SK-N-SH treated with all-trans-retinoic acid at 6 μM for 48 hours (cell line): Measurements from ENCODE around the gene C9.

ENCODE experiments used
- ATAC-seq: fragments of 200-7000 bp; cut with Tn5 transposase; 3 replicates; pipeline ENCODE4 v1.9.1; 2020; ENCODE audit warnings: mild to moderate bottlenecking, moderate library complexity
- ARNTL ChIP-seq: fragments of 450-650 bp; formaldehyde crosslinking; IDR thresholded peaks from 2 replicates; pipeline ENCODE4 v1.5.0; 2020; ENCODE audit warnings: low read depth, mild to moderate bottlenecking, moderate library complexity, borderline replicate concordance
- BACH2 ChIP-seq: fragments of 250-450 bp; sonication (Bioruptor Pico); IDR thresholded peaks from 2 replicates; pipeline ENCODE4 v1.9.0; 2021; ENCODE audit warnings: mild to moderate bottlenecking, borderline replicate concordance
- CREB5 ChIP-seq: fragments of 250-450 bp; sonication (Bioruptor Pico); IDR thresholded peaks from 2 replicates; pipeline ENCODE4 v1.5.1; 2020; ENCODE audit warnings: low read depth, mild to moderate bottlenecking, moderate library complexity
- CSRNP3 ChIP-seq: fragments of 250-450 bp; sonication (Bioruptor Pico); IDR thresholded peaks from 2 replicates; pipeline ENCODE4 v1.5.1; 2021; ENCODE audit warnings: mild to moderate bottlenecking, moderate library complexity
- ESRRG ChIP-seq: fragments of 250-450 bp; sonication (Bioruptor Pico); IDR thresholded peaks from 2 replicates; pipeline ENCODE4 v1.6.1; 2021; ENCODE audit warnings: mild to moderate bottlenecking
- GLIS3 ChIP-seq: fragments of 250-450 bp; sonication (Bioruptor Pico); IDR thresholded peaks from 2 replicates; pipeline ENCODE4 v1.5.0; 2020; ENCODE audit warnings: mild to moderate bottlenecking, moderate library complexity
- ISL1 ChIP-seq: fragments of 250-450 bp; sonication (Bioruptor Pico); IDR thresholded peaks from 2 replicates; pipeline ENCODE4 v2.1.2; 2022; ENCODE audit warnings: mild to moderate bottlenecking, moderate library complexity
- OSR1 ChIP-seq: fragments of 250-450 bp; sonication (Bioruptor Pico); IDR thresholded peaks from 2 replicates; pipeline ENCODE4 v1.8.0; 2022; ENCODE audit warnings: moderate library complexity, mild to moderate bottlenecking, inconsistent platforms
- POU6F1 ChIP-seq: fragments of 250-450 bp; sonication (Bioruptor Pico); IDR thresholded peaks from 2 replicates; pipeline ENCODE4 v1.8.0; 2021; ENCODE audit warnings: low read depth, mild to moderate bottlenecking, moderate library complexity, borderline replicate concordance
- PPARA ChIP-seq: fragments of 250-450 bp; sonication (Bioruptor Pico); IDR thresholded peaks from 2 replicates; pipeline ENCODE4 v1.5.0; 2020; ENCODE audit warnings: mild to moderate bottlenecking, borderline replicate concordance
- TCF4 ChIP-seq: fragments of 250-450 bp; sonication (Bioruptor Pico); IDR thresholded peaks from 2 replicates; pipeline ENCODE4 v1.8.0; 2021; ENCODE audit warnings: mild to moderate bottlenecking, moderate library complexity, borderline replicate concordance
- TOX ChIP-seq: fragments of 250-450 bp; sonication (Bioruptor Pico); IDR thresholded peaks from 2 replicates; pipeline ENCODE4 v1.8.0; 2021; ENCODE audit warnings: mild to moderate bottlenecking, moderate library complexity, borderline replicate concordance
- TSHZ2 ChIP-seq: fragments of 250-450 bp; sonication (Bioruptor Pico); IDR thresholded peaks from 2 replicates; pipeline ENCODE4 v1.5.0; 2020; ENCODE audit warnings: mild to moderate bottlenecking, moderate library complexity
- ZC3H10 ChIP-seq: fragments of 250-450 bp; sonication (Bioruptor Pico); IDR thresholded peaks from 2 replicates; pipeline ENCODE4 v1.5.1; 2021; ENCODE audit warnings: mild to moderate bottlenecking, moderate library complexity
- ZFP3 ChIP-seq: fragments of 250-450 bp; sonication (Bioruptor Pico); IDR thresholded peaks from 2 replicates; pipeline ENCODE4 v1.5.0; 2020; ENCODE audit warnings: mild to moderate bottlenecking, moderate library complexity
- ZFP30 ChIP-seq: fragments of 450-650 bp; formaldehyde crosslinking; IDR thresholded peaks from 2 replicates; pipeline ENCODE4 v1.5.0; 2022; ENCODE audit warnings: mild to moderate bottlenecking, moderate library complexity
- ZNF565 ChIP-seq: fragments of 450-650 bp; formaldehyde crosslinking; conservative IDR thresholded peaks from 2 replicates; pipeline ENCODE4 v1.5.0; 2020; ENCODE audit warnings: low read depth, mild to moderate bottlenecking, moderate library complexity
- ZNF70 ChIP-seq: fragments of 450-650 bp; formaldehyde crosslinking; IDR thresholded peaks from 2 replicates; pipeline ENCODE4 v1.5.0; 2020; ENCODE audit warnings: mild to moderate bottlenecking, moderate library complexity

The C9 gene

GRCh38 chr5:39249564-39250274 lies 114.6 kb downstream of the C9 start (continued):
- TF ChIP-seq POU6F1 (no peak), ZC3H10 (CRISPR knock-in tag) (no peak), ZFP3 (CRISPR knock-in tag) (no peak), ARNTL (CRISPR knock-in tag) (no peak), ZNF70 (CRISPR knock-in tag) (no peak), ZNF565 (no peak)
- TF ChIP-seq, all 23 proteins: peak for 0

GRCh38 chr5:39249069-39249468 lies 115.2 kb downstream of the C9 start:
- no peak for TF ChIP-seq POU6F1
- TF ChIP-seq ZC3H10 (CRISPR knock-in tag), result no peak
- no peak for TF ChIP-seq ARNTL (CRISPR knock-in tag)
- no peak for TF ChIP-seq PPARA
- TF ChIP-seq ZNF70 (CRISPR knock-in tag), result no peak
- no peak for TF ChIP-seq CSRNP3 (CRISPR knock-in tag)
- no peak for ATAC-seq

- no peak for ATAC-seq
Measured at GRCh38 chr5:39240750-39241149, 123.5 kb downstream of the C9 start.

More at GRCh38 chr5:39240750-39241149, 123.5 kb downstream of the C9 start:
- TF ChIP-seq GLIS3 (CRISPR knock-in tag) (no peak), TOX (no peak), BACH2 (CRISPR knock-in tag) (no peak), ZFP3 (CRISPR knock-in tag) (no peak), ARNTL (CRISPR knock-in tag) (no peak), TSHZ2 (CRISPR knock-in tag) (no peak), POU6F1 (no peak), ZFP30 (no peak), TCF4 (CRISPR knock-in tag) (no peak), ISL1 (CRISPR knock-in tag) (no peak), CREB5 (CRISPR knock-in tag) (no peak), OSR1 (CRISPR knock-in tag) (no peak), ESRRG (CRISPR knock-in tag) (no peak), ZNF565 (no peak)
